Stomach (tissue), 4 donors: ENCODE data around the gene TMPRSS11E.

Experiments used
- CTCF ChIP-seq, 7 experiments: fragments of 450-650 bp in 4 of 7; fragments of 200-600 bp in 3 of 7; sonication (generic) in 3 of 7; IDR thresholded peaks; one replicate each; pipeline ENCODE4 v1.5.1; 2016 to 2019; ENCODE audit warnings: antibody characterized with exemption in 7 of 7, control low read depth in 2 of 7, mild to moderate bottlenecking in 1 of 7
- EP300 ChIP-seq: sonication (generic); formaldehyde crosslinking; IDR thresholded peaks from one replicate; pipeline ENCODE4 v1.6.1; 2017; ENCODE audit warnings: antibody characterized with exemption
- POLR2A ChIP-seq, 4 donors: fragments of 450-650 bp; IDR thresholded peaks; one replicate each; pipeline ENCODE4 v1.6.1; 2016; ENCODE audit warnings: antibody characterized with exemption in 4 of 4, control low read depth in 2 of 4, mild to moderate bottlenecking in 1 of 4, moderate library complexity in 1 of 4
- POLR2AphosphoS5 ChIP-seq, 3 donors: sonication (generic); formaldehyde crosslinking; IDR thresholded peaks; one replicate each; pipeline ENCODE4 v1.6.1; 2016; ENCODE audit warnings: antibody characterized with exemption in 3 of 3

DNA sequence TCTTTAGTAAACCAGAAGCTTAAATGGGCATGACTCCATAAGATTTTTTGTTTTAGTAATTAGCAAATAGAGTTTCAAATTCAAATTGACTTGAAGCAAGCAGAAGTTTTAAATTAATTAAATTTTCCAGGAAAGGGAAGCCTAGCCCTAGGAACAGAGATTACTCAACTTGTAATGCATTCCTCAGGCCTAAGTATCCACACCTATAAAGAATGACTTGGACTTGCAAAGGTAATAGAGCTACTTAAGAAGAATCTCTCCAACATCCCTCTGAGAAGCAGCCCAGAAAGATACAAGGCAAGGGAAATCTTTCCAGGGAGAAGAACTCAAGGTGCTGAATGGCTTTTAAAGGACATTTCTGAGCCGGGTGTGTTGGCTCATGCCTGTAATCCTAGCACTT, 16.9 kb upstream of the TMPRSS11E start:
- TF ChIP-seq POLR2AphosphoS5 (IDR thresholded peaks at IDR 0.05): no peak
- TF ChIP-seq CTCF (IDR thresholded peaks at IDR 0.05): no peak
- no peak for TF ChIP-seq POLR2A (IDR thresholded peaks at IDR 0.05)
- TF ChIP-seq EP300: no peak
